MCF 10A (cell line): ENCODE results near the gene RAB11FIP5. TPM values are rescaled to one million over a fixed set of nuclear protein-coding genes. Genes with fewer than 3 reads are reported as not detected.

ENCODE experiments used
- BruUV-seq: library from RNA; stranded (reverse); fragments of 400-500 nt; replicated peaks from 2 replicates; lab custom pipeline; 2021; lab: Mats Ljungman, UMichigan
- CTCF ChIA-PET: fragments of 300-600 bp; sonication (Branson Sonifier 250); formaldehyde crosslinking; extraction: SDS; loops from one replicate; lab custom pipeline; 2021; ENCODE audit warnings: antibody characterized with exemption, inconsistent platforms; lab: Yijun Ruan, JAX
- POLR2A ChIA-PET: fragments of 300-600, 350-650 bp; sonication (Branson Sonifier 250); formaldehyde crosslinking; extraction: SDS; loops from one replicate; lab custom pipeline; 2020; ENCODE audit warnings: antibody characterized with exemption, inconsistent platforms; lab: Yijun Ruan, JAX
- DNase-seq: peaks from one replicate; pipeline ENCODE4 v3.0.0-alpha.2; 2018; ENCODE audit not compliant: unreplicated experiment
- H3K27ac Mint-ChIP-seq: one replicate; pipeline ENCODE4 v1.8.0; 2022; ENCODE audit warnings: mild to moderate bottlenecking, low read depth, mixed read lengths; ENCODE audit not compliant: unreplicated experiment
- H3K27me3 Mint-ChIP-seq: one replicate; pipeline ENCODE4 v1.8.0; 2022; ENCODE audit warnings: mixed read lengths; ENCODE audit not compliant: insufficient read depth, unreplicated experiment
- H3K36me3 Mint-ChIP-seq: one replicate; pipeline ENCODE4 v1.8.0; 2022; ENCODE audit warnings: mild to moderate bottlenecking, moderate library complexity, mixed read lengths; ENCODE audit not compliant: insufficient read depth, unreplicated experiment
- H3K4me1 Mint-ChIP-seq: one replicate; pipeline ENCODE4 v1.8.0; 2022; ENCODE audit warnings: mixed read lengths; ENCODE audit not compliant: insufficient read depth, unreplicated experiment
- H3K4me3 Mint-ChIP-seq: one replicate; pipeline ENCODE4 v1.8.0; 2022; ENCODE audit warnings: mild to moderate bottlenecking, moderate library complexity, mixed read lengths; ENCODE audit not compliant: unreplicated experiment
- H3K9me3 Mint-ChIP-seq: one replicate; pipeline ENCODE4 v1.8.0; 2022; ENCODE audit warnings: mixed read lengths; ENCODE audit not compliant: unreplicated experiment
- CTCF ChIP-seq: fragments of 200-600 bp; IDR thresholded peaks from one replicate; pipeline ENCODE4 v1.8.0; 2022; ENCODE audit warnings: antibody characterized with exemption, mild to moderate bottlenecking; ENCODE audit not compliant: unreplicated experiment
- intact Hi-C: fragments of 100-400 bp; cut with micrococcal nuclease; formaldehyde crosslinking; loops from 2 replicates; pipeline ENCODE4 v1.14.1; 2022
- total RNA-seq: library from RNA; stranded (reverse); gene quantifications from 2 replicates; pipeline ENCODE4 v1.2.3, GENCODE V29; 2022

The RAB11FIP5 gene
- total RNA-seq, 1 experiment from 2014 or later: 36.9 TPM

DNA sequence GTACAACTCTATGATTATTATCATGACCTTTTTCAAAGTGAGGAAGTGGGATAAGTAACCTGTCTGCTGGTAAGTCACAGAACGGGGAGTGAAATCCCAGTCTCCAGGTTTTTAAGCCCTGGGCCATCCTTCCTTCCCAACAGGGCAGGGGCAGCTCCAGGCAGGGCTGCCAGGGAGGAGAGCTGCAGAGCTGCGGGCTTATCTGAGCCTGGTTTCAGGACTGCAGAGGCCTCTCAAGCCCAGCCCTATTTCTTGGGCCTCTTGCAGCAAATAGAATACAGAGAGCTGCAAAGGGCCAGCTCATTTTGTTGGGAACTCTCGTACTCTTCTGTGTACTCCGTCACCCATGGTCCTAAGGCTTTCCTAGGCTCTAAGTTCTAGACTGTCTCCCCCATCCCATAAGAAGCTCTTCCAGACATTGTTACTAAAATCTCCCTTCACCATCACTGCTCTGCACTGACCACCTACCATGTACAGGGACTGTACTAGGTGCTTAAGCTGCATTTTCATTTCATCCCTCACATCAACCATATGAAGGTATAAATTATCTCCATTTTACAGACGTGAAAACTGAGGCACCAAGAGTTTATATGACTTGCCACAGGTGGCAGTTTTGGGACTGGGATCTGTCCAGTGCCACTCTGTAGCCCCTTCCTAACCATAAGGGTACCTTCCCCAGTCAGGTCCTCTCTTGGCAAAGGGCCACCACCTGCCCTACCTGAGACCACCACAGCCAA, 3.1 kb downstream of the RAB11FIP5 start:
- ChIA-PET POLR2A (interaction anchor here (1.4 to 1.5 kb wide), 2 partner anchors 12 to 36 kb away, joined by 4 read pairs; no protein-coding TSS in a partner anchor), CTCF (interaction anchor here (0.6 to 1.5 kb wide), 5 partner anchors 23 to 222 kb away, joined by 3 to 8 read pairs (median 4); no protein-coding TSS in a partner anchor)
- no TSS peak for BruUV-seq

GRCh38 chr2:73107211-73107926, 5.4 kb downstream of the RAB11FIP5 start:
- no TSS peak for BruUV-seq
- intact Hi-C loops: no loop called here
- DNase-seq: no peak
- no peaks in the 10 kb centered on the region for H3K27me3 Mint-ChIP-seq
- no peak for TF ChIP-seq CTCF
- H3K4me3 Mint-ChIP-seq: no peak overlapping the region
- ChIA-PET POLR2A (interaction anchor here (0.5 kb wide), 1 partner anchor 56 kb away, joined by 4 read pairs; no protein-coding TSS in a partner anchor), CTCF (interaction anchor here (0.5 to 2.7 kb wide), 5 partner anchors 22 to 214 kb away, joined by 3 to 18 read pairs (median 3); no protein-coding TSS in a partner anchor)
- peaks cover 19% of the 10 kb centered on the region for H3K36me3 Mint-ChIP-seq
- H3K27ac Mint-ChIP-seq: peak overlapping the region; percentile 49
- peaks cover 45% of the 10 kb centered on the region for H3K4me1 Mint-ChIP-seq
- no peaks in the 10 kb centered on the region for H3K9me3 Mint-ChIP-seq

More for the DNA sequence above, 3.1 kb downstream of the RAB11FIP5 start:
- no peak for DNase-seq
- Mint-ChIP-seq H3K9me3 (no peaks in the 10 kb centered on the region), H3K36me3 (peaks cover 6% of the 10 kb centered on the region), H3K27ac (peak overlapping the region; percentile 89), H3K4me1 (peaks cover 43% of the 10 kb centered on the region), H3K4me3 (no peak overlapping the region), H3K27me3 (no peaks in the 10 kb centered on the region)
- intact Hi-C loops: no loop called here
- no peak for TF ChIP-seq CTCF

DNA sequence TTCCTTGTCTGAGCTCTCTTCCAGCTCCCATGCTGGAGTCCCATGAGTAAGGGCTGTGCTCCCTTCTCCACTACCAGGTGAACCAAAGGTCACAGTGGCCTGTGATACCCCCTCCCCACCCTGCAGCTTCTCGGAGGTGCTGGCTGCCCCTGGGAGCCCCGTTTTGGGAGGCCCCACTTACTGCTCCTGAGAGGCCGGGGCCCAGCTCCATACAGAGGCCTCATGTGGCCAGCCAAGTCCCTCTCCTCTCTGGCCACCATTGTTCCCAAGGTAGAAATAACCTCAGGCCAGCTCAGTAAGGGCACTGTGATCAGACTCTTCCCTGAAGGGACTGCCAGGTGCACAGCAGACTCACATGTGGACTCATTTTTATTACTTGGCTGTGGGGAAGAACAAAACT, 6.0 kb downstream of the RAB11FIP5 start:
- no TSS peak for BruUV-seq
- H3K9me3 Mint-ChIP-seq: no peaks in the 10 kb centered on the region
- intact Hi-C loops: no loop called here

More for the DNA sequence above, 6.0 kb downstream of the RAB11FIP5 start:
- POLR2A ChIA-PET: no interaction called here
- no peak for DNase-seq
- H3K27me3 Mint-ChIP-seq: no peaks in the 10 kb centered on the region
- CTCF ChIA-PET: interaction anchor here (0.6 to 2.7 kb wide), 3 partner anchors 21 to 214 kb away, joined by 3 to 18 read pairs (median 3); no protein-coding TSS in a partner anchor
- TF ChIP-seq CTCF: no peak
- H3K27ac Mint-ChIP-seq: no peak overlapping the region
- H3K4me3 Mint-ChIP-seq: no peak overlapping the region
- peaks cover 45% of the 10 kb centered on the region for H3K4me1 Mint-ChIP-seq
- H3K36me3 Mint-ChIP-seq: peaks cover 19% of the 10 kb centered on the region
